ENCODE measurements around the gene CALHM4.

DNA sequence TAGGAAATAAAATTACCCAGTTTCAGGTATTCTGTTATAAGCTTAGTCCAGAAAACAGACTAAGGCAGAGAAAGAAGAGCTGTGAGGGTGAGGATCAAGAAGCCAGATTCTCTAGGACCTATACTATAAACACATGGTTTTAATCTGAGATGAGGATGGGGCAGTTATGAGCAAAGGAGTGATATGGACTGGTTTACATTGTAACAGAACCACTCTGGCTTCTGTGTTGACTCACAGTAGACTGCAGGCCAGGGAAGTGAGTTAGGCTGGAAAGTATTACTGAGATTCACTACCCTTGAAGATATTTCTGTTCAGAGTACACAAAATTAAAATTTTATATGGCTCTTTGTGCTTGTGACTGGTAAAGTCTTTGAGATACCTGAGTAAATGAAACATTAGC is 14.6 kb downstream of the CALHM4 start:
- TF ChIP-seq CTCF (IDR thresholded peaks at IDR 0.05) (no peak), POLR2A (IDR thresholded peaks at IDR 0.05) (no peak)

All from esophagus squamous epithelium (tissue), 4 donors.